Left lung (tissue), 10 donors: ENCODE data around the gene SLC25A31. TPM values are rescaled to one million over a fixed set of nuclear protein-coding genes. Genes with fewer than 3 reads are reported as not detected.

ENCODE experiments used
- ATAC-seq: fragments of 200-7000 bp; cut with Tn5 transposase; one replicate; pipeline ENCODE4 v1.9.1; 2020; ENCODE audit warnings: moderate library complexity
- DNase-seq, 4 donors: peaks; one replicate each; pipeline ENCODE4 v3.0.0-alpha.2; 2013 to 2020
- H3K27ac ChIP-seq, 2 donors: fragments of 200-600 bp; sonication (generic) in 1 of 2; one replicate each; pipeline versions ENCODE4 v1.5.0 to v1.8.0; 2020 to 2021
- H3K27me3 ChIP-seq, 2 donors: fragments of 200-600 bp; sonication (generic) in 1 of 2; one replicate each; pipeline versions ENCODE4 v1.5.0 to v1.8.0; 2020 to 2021
- H3K36me3 ChIP-seq, 2 donors: fragments of 200-600 bp; sonication (generic) in 1 of 2; one replicate each; pipeline versions ENCODE4 v1.5.0 to v1.8.0; 2020 to 2021
- H3K4me1 ChIP-seq, 2 donors: fragments of 200-600 bp; one replicate each; pipeline ENCODE4 v1.8.0; 2021
- H3K4me3 ChIP-seq, 2 donors: fragments of 200-600 bp; sonication (generic) in 1 of 2; one replicate each; pipeline versions ENCODE4 v1.5.0 to v1.8.0; 2020 to 2021; ENCODE audit warnings: mild to moderate bottlenecking in 1 of 2
- H3K9me3 ChIP-seq, 2 donors: fragments of 200-600 bp; sonication (generic) in 1 of 2; one replicate each; pipeline versions ENCODE4 v1.5.0 to v1.8.0; 2020 to 2021
- intact Hi-C, 2 donors: fragments of 100-400 bp; cut with DNase I; formaldehyde crosslinking; loops; one replicate each; pipeline versions ENCODE4 v1.11.2 to v1.14.2; 2022
- polyA plus RNA-seq, 6 donors: library from polyadenylated mRNA; unstranded; fragments of 120-200 nt; gene quantifications; one replicate each; pipeline ENCODE4 v1.2.1, GENCODE V29; 2013; ENCODE audit not compliant: insufficient read length in 6 of 6
- total RNA-seq, 2 donors: library from RNA; stranded (reverse); fragmentation: NEBNext Ultra II Directional; extraction: Animal tissue kit (Norgen Biotek cat#: 25700); gene quantifications; one replicate each; pipeline ENCODE4 v1.2.1, GENCODE V29; 2021
- TF ChIP-seq, protein P1 (sequence below), 2 donors: fragments of 200-600 bp; sonication (generic) in 1 of 2; IDR thresholded peaks; one replicate each; pipeline versions ENCODE4 v1.5.0 to v1.8.0; 2021; ENCODE audit warnings: antibody characterized with exemption in 2 of 2
- donor health status: DM: no; HTN: yes; CAD: no.
- donor health status: DM: no; HTN: no; CAD: no.

The SLC25A31 gene
- total and polyA plus RNA-seq, 8 donors = 0.10 TPM; not detected in 6

DNA sequence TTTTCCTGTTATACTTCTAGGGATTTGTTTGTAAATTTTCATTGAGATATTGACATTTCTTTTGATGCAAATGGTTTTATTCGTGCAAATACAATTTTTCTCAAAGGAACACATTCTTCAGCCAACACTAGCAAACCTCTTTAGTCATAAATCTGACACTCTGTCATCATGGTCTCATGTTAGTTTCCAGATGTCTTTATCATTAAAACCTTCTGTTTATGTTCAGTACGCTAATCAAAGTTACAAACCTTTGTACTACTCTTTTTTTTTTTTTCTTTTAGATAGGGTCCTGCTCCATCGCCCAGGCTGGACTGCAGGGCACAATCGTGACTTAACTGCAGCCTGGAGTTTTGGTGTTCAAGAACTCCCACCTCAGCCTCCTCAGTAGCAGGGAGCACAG lies 7.1 kb downstream of the SLC25A31 start:
- H3K4me1 ChIP-seq = no peaks in the 10 kb centered on the region
- H3K4me3 ChIP-seq = no peak overlapping the region
- DNase-seq (no peak), ATAC-seq (no peak)
- no peak overlapping the region for H3K27ac ChIP-seq
- TF ChIP-seq, protein P1, sequence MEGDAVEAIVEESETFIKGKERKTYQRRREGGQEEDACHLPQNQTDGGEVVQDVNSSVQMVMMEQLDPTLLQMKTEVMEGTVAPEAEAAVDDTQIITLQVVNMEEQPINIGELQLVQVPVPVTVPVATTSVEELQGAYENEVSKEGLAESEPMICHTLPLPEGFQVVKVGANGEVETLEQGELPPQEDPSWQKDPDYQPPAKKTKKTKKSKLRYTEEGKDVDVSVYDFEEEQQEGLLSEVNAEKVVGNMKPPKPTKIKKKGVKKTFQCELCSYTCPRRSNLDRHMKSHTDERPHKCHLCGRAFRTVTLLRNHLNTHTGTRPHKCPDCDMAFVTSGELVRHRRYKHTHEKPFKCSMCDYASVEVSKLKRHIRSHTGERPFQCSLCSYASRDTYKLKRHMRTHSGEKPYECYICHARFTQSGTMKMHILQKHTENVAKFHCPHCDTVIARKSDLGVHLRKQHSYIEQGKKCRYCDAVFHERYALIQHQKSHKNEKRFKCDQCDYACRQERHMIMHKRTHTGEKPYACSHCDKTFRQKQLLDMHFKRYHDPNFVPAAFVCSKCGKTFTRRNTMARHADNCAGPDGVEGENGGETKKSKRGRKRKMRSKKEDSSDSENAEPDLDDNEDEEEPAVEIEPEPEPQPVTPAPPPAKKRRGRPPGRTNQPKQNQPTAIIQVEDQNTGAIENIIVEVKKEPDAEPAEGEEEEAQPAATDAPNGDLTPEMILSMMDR (IDR thresholded peaks at IDR 0.05) = no peak
- H3K9me3 ChIP-seq = peaks cover 0 to 5% of the 10 kb centered on the region in 2 donors
- H3K36me3 ChIP-seq = no peaks in the 10 kb centered on the region
- H3K27me3 ChIP-seq = no peaks in the 10 kb centered on the region
- intact Hi-C loops = no loop called here

- intact Hi-C loops = no loop called here
These were observed 11.0 kb downstream of the SLC25A31 start for GRCh38 chr4:127741247-127741646.

GRCh38 chr4:127747883-127748282 lies 17.7 kb downstream of the SLC25A31 start:
- Histone ChIP-seq H3K4me3 (no peak overlapping the region), H3K9me3 (peaks cover 0 to 26% of the 10 kb centered on the region in 2 donors), H3K36me3 (no peaks in the 10 kb centered on the region), H3K27me3 (no peaks in the 10 kb centered on the region), H3K27ac (no peak overlapping the region), H3K4me1 (no peaks in the 10 kb centered on the region)
- intact Hi-C loops = no loop called here
- no peak for DNase-seq
- TF ChIP-seq, protein P1 (IDR thresholded peaks at IDR 0.05) = no peak
- no peak for ATAC-seq

More at GRCh38 chr4:127741247-127741646, 11.0 kb downstream of the SLC25A31 start:
- Histone ChIP-seq H3K9me3 (peaks cover 0 to 6% of the 10 kb centered on the region in 2 donors), H3K4me3 (no peak overlapping the region), H3K27ac (no peak overlapping the region), H3K4me1 (no peaks in the 10 kb centered on the region), H3K36me3 (no peaks in the 10 kb centered on the region), H3K27me3 (no peaks in the 10 kb centered on the region)
- DNase-seq = no peak
- ATAC-seq = no peak
- TF ChIP-seq, protein P1 (IDR thresholded peaks at IDR 0.05) = no peak

- H3K9me3 ChIP-seq = peaks cover 0 to 26% of the 10 kb centered on the region in 2 donors
- intact Hi-C loops = no loop called here
- no peaks in the 10 kb centered on the region for H3K36me3 ChIP-seq
- H3K27ac ChIP-seq = no peak overlapping the region
- no peaks in the 10 kb centered on the region for H3K4me1 ChIP-seq
- no peak for ATAC-seq
- no peak for DNase-seq
- no peak overlapping the region for H3K4me3 ChIP-seq
- no peaks in the 10 kb centered on the region for H3K27me3 ChIP-seq
- TF ChIP-seq, protein P1 (IDR thresholded peaks at IDR 0.05) = no peak
These were observed 18.8 kb downstream of the SLC25A31 start for GRCh38 chr4:127748957-127749356.

GRCh38 chr4:127756906-127757305 lies 26.7 kb downstream of the SLC25A31 start:
- H3K27me3 ChIP-seq = no peaks in the 10 kb centered on the region
- H3K4me1 ChIP-seq = no peaks in the 10 kb centered on the region
- H3K4me3 ChIP-seq = no peak overlapping the region
- no peak overlapping the region for H3K27ac ChIP-seq
- H3K36me3 ChIP-seq = no peaks in the 10 kb centered on the region
- TF ChIP-seq, protein P1 (IDR thresholded peaks at IDR 0.05) = no peak
- peaks cover 0 to 7% of the 10 kb centered on the region in 2 donors for H3K9me3 ChIP-seq
- no peak for ATAC-seq
- DNase-seq = no peak
- intact Hi-C loops = no loop called here
